GM18511 (cell line): ENCODE measurements around the gene ITGB7.
"Not testable (repeated sequence)": the region's sequence is repeated elsewhere in the genome, so short reads cannot be mapped to it uniquely, and the experiment has no call there.

Experiments used
- ATAC-seq: cut with Tn5 transposase; IDR thresholded peaks from one replicate; pipeline ENCODE4 v1.9.1; 2021; ENCODE audit warnings: mild to moderate bottlenecking, moderate library complexity; ENCODE audit not compliant: unreplicated experiment

ITGB7 gene

GRCh38 chr12:53218551-53219291, 11.7 kb upstream of the ITGB7 start:
- ATAC-seq: no peak

DNA sequence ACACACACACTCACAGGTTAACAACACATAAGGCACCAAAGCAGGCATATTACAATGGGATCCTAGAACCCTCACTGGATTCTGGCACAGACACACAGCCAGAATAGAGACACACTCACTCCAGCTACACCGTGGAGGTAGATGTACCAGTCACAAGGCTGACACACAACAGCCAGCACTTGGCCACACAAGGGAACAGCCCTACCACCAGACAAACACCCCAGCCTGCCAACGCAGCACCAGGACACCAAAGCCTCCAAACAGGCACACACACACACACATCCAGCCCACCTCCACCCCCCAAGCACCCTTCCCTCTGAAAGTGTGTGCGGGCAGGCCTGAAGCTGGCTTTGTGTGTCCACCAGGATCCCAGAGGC, 10.9 kb upstream of the ITGB7 start:
- ATAC-seq: no peak

DNA sequence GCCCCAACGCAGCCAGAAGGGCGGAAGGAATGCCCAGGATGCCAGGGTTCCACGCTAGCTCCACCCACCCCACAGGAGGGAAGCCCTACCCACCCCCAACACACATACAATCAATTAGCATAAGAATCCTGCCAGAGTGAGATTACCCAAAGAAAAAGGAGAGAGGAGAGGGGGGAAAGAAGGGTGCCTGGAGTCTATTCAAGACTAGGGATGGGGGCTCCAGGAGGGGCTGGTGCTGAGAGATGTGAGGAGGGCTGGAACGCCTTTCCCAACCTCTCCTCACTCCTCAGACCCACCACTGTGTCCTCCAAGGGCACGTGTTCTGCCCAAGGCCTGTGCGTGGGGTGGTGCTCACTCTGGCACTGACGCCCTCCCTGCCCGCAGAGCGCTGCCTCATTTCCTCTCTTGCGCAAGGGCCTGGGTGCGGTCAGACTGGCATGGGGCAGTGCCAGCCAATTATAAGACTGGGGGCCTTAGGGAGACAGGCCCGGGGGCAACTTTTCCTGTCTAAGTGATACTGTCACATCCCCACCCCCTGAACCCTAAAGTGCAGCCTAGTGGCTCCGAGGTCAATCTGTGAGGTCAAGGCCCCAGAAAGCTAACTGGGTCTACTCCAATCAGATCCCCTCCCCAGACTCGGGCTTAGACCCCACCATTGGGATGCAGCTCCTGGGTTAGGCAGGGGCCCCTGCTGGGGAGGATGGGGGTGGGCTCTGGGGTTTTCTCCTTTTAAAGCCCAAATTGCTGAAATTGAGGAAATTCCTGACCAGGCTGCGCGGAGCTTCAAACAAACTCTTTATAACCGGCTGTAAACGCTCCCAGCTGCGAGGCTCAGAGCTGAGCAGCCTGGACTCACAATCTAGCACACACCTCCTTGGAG, 10.2 kb upstream of the ITGB7 start:
- ATAC-seq: no peak

DNA sequence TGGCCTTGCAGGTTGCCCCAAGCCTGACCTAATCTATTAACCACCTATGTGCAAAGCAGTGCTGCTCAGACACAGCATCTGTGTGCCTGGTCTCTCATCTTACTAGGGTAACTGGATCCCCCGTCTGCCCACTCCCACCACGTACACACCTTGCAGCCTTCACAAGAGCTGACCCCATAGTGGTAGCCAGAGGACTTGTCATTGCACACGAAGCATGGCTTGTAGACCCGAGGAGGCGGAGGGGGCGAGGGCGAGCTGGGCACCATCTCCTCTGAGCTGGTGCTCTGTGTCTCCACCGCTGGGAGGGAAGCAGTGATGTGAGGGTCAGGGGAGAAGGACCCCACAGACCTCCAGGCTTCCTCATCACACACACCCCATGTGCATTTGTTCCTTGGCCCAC, 8.4 kb upstream of the ITGB7 start:
- no peak for ATAC-seq

- no peak for ATAC-seq
Measured at GRCh38 chr12:53214687-53215455, 7.8 kb upstream of the ITGB7 start.

- ATAC-seq: no peak
Measured at GRCh38 chr12:53214221-53214620, 7.2 kb upstream of the ITGB7 start.

DNA sequence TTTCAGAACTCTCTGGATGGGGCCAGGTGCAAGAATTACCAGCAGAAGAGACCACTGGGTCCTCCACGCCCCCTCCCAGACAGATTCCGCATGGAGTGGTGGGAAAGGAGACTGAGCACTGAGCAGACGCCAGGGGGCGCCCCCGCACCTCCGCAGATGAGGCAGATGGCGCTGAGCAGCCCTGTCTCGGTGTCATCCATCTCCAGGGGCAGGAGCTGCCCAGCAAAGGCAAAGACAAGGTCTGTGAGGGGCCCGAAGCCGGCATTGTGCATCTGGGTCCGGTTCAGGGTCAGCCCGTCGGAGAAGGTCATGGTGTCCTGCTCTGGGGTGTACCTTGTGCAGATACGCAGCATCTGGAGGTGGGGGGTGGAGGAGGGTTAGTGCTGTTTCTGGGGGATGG, 6.3 kb upstream of the ITGB7 start:
- no peak for ATAC-seq

- ATAC-seq: no peak
Measured at GRCh38 chr12:53212931-53213330, 5.9 kb upstream of the ITGB7 start.

GRCh38 chr12:53211476-53212381, 4.7 kb upstream of the ITGB7 start:
- no peak for ATAC-seq

- ATAC-seq: no peak
Measured at GRCh38 chr12:53210843-53211242, 3.8 kb upstream of the ITGB7 start.

GRCh38 chr12:53208877-53209463, 1.9 kb upstream of the ITGB7 start:
- no peak for ATAC-seq

DNA sequence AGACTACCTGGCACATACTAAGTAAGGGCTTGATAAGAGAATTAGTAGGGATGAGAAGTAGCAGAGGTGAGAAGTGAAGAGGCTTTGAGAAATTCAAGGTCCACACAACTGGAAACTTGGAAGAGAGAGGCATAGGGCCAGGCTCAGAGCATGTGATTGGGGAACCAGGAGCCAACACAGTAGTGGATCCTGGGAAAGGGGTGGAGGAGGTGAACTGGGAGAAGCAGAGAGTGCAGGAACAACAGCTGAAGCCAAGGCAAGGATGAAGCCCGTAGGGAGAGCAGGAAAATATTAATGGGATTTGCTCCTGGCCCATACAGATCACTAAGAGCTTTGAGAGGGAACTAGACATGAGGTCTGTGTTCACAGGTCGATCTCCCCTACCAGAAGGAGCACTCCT, 1.4 kb upstream of the ITGB7 start:
- no peak for ATAC-seq

DNA sequence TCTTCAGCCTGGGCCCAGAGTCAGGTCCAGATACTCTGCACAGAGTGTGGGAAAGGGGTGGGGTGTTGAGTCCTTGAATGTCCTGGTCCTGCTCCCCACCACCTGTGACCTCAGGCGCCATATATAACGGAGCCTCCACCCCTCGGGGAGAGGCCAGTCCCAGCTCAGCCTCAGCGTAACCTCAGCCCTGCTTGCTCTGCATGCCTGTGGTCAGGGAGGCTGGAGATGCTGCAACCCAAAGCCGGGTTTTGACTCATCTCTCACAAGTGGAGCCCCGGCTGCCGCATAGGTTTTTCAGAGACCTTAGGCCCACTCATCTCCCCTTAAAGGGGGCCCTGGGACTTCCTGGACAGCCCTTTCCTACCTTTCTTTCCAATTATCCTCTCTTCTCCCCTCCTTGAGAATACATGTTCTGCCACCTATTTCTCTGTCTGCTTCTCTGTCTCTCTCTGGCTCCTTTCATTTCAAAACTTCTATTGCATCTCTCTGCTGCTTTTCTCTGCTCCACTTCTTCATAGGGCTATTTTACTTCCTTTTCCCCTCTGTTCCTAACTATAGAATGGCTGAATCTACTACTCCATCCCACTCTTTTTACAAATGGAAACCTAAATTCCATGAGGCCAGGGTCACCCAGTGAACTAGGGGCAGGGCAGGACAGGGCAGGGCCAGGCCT, 1.2 kb downstream of the ITGB7 start:
- peak; percentile 73 for ATAC-seq

GRCh38 chr12:53204351-53204750, 2.7 kb downstream of the ITGB7 start:
- ATAC-seq: no peak

- ATAC-seq: not testable (repeated sequence)
Measured at GRCh38 chr12:53202316-53202715, 4.7 kb downstream of the ITGB7 start.

DNA sequence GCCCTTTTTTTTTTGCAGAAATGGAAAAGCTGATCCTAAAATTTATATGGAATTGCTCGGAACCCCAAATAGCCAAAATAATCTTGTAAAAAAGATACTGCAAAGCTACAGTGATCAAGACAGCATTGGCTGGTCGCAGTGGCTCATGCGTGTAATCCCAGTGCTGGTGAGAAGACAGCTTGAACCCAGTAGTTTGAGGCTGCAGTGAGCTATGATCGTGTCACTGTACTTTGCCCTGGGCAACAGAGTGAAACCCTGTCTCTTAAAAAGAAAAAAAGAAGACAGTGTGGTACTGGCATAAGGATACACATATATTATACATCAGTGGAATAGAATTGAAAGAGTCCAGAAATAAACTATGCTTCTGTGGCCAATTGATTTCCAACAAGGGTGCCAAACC, 5.4 kb downstream of the ITGB7 start:
- no peak for ATAC-seq

DNA sequence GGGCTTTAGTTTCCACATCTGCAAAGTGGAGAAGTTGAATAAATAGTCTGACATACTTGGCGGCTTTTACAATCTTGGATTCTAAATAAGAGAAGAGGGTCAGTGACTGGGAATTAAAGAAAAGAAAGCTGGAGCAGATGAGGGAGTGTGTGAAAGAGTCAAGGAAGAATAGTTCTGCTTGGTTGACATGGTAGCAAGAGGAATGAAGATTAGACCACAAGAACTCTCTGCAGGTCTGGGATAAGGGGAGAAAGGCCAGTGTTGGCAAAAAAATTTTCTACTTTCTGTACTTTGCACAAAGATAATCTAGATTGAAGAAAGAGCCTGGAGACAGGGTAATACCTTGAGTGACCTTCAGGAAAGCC, 5.9 kb downstream of the ITGB7 start:
- ATAC-seq: no peak

DNA sequence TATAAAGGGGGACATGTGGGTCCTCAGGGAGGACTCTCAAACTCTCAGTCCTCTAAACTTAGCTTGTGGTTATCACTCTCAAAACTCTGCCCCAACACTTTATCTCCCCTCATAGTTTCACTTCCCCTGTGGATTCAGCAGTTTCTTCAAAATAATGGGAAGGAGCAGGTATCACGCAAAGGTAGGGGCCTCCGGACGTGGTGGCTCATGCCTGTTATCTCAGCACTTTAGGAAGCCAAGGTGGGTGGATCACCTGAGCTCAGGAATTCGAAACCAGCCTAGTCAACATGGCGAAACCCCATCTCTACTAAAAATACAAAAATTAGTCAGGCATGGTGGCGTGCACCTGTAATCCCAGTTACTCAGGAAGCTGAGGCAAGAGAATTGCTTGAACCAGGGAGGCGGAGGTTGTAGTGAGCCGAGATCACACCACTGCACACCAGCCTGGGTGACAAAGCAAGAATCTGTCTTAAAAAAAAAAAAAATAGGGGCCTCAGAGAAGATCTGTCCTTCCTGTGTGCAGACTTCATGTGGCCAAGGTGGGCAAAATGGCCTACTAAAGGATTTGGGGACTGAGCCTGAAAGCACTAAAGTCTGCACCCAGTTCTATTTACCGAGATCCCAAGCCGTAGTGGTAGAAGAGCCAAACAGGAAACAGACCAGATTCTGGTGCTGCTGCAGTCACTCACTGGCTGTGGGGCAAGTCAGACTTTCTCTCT, 6.4 kb downstream of the ITGB7 start:
- peak; percentile 59 for ATAC-seq

DNA sequence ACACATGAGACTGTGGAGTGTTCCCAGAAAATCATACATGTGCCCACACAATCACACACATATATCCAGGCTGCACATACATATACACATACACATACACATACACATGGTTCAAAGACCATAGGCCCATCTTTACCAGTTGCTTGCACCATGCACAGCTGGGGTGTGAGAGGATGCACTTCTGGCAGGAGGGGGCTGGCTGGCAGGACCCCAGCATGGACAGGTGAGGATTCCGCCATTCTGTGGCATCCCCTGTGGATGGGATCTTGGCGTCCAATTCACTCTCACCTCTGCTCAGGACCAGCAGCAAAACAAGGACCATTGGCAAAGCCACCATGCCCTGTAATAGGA, 7.0 kb downstream of the ITGB7 start:
- peak; percentile 27 for ATAC-seq
